ENCODE data around the gene OR5A2.

Gene OR5A2

GRCh38 chr11:59427068-59427382, 812 bp upstream of the OR5A2 start:
- Histone ChIP-seq H3K36me3 (ENCODE audit: control insufficient read depth in 2 of 2, insufficient read depth in 2 of 2, low read length in 2 of 2) (no peaks in the 10 kb centered on the region), H3K4me3 (ENCODE audit: low read length in 2 of 2) (no peak overlapping the region), H3K4me1 (ENCODE audit: control insufficient read depth, insufficient read depth, low read length) (no peaks in the 10 kb centered on the region), H3K9me3 (ENCODE audit: control insufficient read depth in 2 of 2, low read length in 2 of 2) (no peaks in the 10 kb centered on the region), H3K27me3 (ENCODE audit: control insufficient read depth in 1 of 2, insufficient read depth in 2 of 2, low read length in 2 of 2) (no peaks in the 10 kb centered on the region), H3K9ac (ENCODE audit: low read length in 2 of 2) (no peak overlapping the region), H3K27ac (ENCODE audit: low read length) (no peak overlapping the region)

DNA sequence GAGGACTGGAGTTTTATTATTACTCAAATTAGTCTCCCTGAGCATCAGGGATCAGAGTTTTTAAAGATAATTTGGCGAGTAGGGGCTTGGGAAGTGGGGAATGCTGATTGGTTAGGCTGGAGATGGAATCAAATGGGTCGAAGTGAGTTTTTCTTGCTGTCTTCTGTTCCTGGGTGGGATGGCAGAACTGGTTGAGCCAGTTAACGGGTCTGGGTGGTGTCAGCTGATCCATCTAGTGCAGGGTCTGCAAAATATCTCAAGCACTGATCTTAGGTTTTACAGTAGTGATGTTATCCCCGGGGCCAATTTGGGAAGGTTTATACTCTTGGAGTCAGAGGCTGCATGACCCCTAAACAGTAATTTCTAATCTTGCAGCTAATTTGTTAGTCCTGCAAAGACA, 1.1 kb downstream of the OR5A2 start:
- no peaks in the 10 kb centered on the region for H3K9me3 ChIP-seq (ENCODE audit: control insufficient read depth in 2 of 2, low read length in 2 of 2)
- no peak overlapping the region for H3K4me3 ChIP-seq (ENCODE audit: low read length in 2 of 2)
- H3K4me1 ChIP-seq (ENCODE audit: control insufficient read depth, insufficient read depth, low read length): no peaks in the 10 kb centered on the region
- H3K27ac ChIP-seq (ENCODE audit: low read length): no peak overlapping the region
- H3K27me3 ChIP-seq (ENCODE audit: control insufficient read depth in 1 of 2, insufficient read depth in 2 of 2, low read length in 2 of 2): no peaks in the 10 kb centered on the region
- H3K36me3 ChIP-seq (ENCODE audit: control insufficient read depth in 2 of 2, insufficient read depth in 2 of 2, low read length in 2 of 2): no peaks in the 10 kb centered on the region
- H3K9ac ChIP-seq (ENCODE audit: low read length in 2 of 2): no peak overlapping the region

- H3K36me3 ChIP-seq (ENCODE audit: control insufficient read depth in 2 of 2, insufficient read depth in 2 of 2, low read length in 2 of 2): no peaks in the 10 kb centered on the region
- no peak overlapping the region for H3K9ac ChIP-seq (ENCODE audit: low read length in 2 of 2)
- no peaks in the 10 kb centered on the region for H3K27me3 ChIP-seq (ENCODE audit: control insufficient read depth in 1 of 2, insufficient read depth in 2 of 2, low read length in 2 of 2)
- H3K9me3 ChIP-seq (ENCODE audit: control insufficient read depth in 2 of 2, low read length in 2 of 2): no peaks in the 10 kb centered on the region
- no peak overlapping the region for H3K27ac ChIP-seq (ENCODE audit: low read length)
- no peaks in the 10 kb centered on the region for H3K4me1 ChIP-seq (ENCODE audit: control insufficient read depth, insufficient read depth, low read length)
- H3K4me3 ChIP-seq (ENCODE audit: low read length in 2 of 2): no peak overlapping the region
Observed at GRCh38 chr11:59423835-59424234, 2.4 kb downstream of the OR5A2 start.

GRCh38 chr11:59418156-59418555, 8.1 kb downstream of the OR5A2 start:
- Histone ChIP-seq H3K9me3 (ENCODE audit: control insufficient read depth in 2 of 2, low read length in 2 of 2) (no peaks in the 10 kb centered on the region), H3K4me3 (ENCODE audit: low read length in 2 of 2) (no peak overlapping the region), H3K27ac (ENCODE audit: low read length) (no peak overlapping the region), H3K4me1 (ENCODE audit: control insufficient read depth, insufficient read depth, low read length) (no peaks in the 10 kb centered on the region), H3K9ac (ENCODE audit: low read length in 2 of 2) (no peak overlapping the region), H3K27me3 (ENCODE audit: control insufficient read depth in 1 of 2, insufficient read depth in 2 of 2, low read length in 2 of 2) (no peaks in the 10 kb centered on the region), H3K36me3 (ENCODE audit: control insufficient read depth in 2 of 2, insufficient read depth in 2 of 2, low read length in 2 of 2) (no peaks in the 10 kb centered on the region)

DNA sequence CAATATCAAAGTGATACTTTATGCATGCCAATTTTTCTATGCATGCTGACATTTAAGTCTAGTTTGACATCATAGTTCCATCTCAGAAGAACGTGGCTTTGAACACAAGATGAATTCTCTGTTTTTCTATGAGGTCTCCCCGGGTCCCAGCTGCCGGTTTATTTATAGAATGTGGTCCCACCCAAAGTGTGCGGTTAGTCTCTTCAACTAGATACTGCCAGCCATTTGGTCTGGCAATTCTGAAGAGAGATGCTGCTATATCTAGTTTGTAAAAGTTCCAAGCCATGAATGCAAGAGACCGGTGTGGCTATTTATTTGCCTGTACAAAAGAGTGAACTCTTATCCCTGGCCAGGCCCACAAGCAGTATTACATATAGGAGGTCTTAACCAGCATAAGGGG, 9.2 kb downstream of the OR5A2 start:
- Histone ChIP-seq H3K9me3 (ENCODE audit: control insufficient read depth in 2 of 2, low read length in 2 of 2) (no peaks in the 10 kb centered on the region), H3K9ac (ENCODE audit: low read length in 2 of 2) (no peak overlapping the region), H3K4me1 (ENCODE audit: control insufficient read depth, insufficient read depth, low read length) (no peaks in the 10 kb centered on the region)

GRCh38 chr11:59416613-59417012, 9.6 kb downstream of the OR5A2 start:
- H3K9me3 ChIP-seq (ENCODE audit: control insufficient read depth in 2 of 2, low read length in 2 of 2): no peaks in the 10 kb centered on the region
- H3K27me3 ChIP-seq (ENCODE audit: control insufficient read depth in 1 of 2, insufficient read depth in 2 of 2, low read length in 2 of 2): no peaks in the 10 kb centered on the region
- H3K4me3 ChIP-seq (ENCODE audit: low read length in 2 of 2): no peak overlapping the region
- H3K9ac ChIP-seq (ENCODE audit: low read length in 2 of 2): no peak overlapping the region
- no peaks in the 10 kb centered on the region for H3K36me3 ChIP-seq (ENCODE audit: control insufficient read depth in 2 of 2, insufficient read depth in 2 of 2, low read length in 2 of 2)
- H3K27ac ChIP-seq (ENCODE audit: low read length): no peak overlapping the region
- no peaks in the 10 kb centered on the region for H3K4me1 ChIP-seq (ENCODE audit: control insufficient read depth, insufficient read depth, low read length)

More for the DNA sequence above, 9.2 kb downstream of the OR5A2 start:
- H3K4me3 ChIP-seq (ENCODE audit: low read length in 2 of 2): no peak overlapping the region
- no peaks in the 10 kb centered on the region for H3K36me3 ChIP-seq (ENCODE audit: control insufficient read depth in 2 of 2, insufficient read depth in 2 of 2, low read length in 2 of 2)
- H3K27me3 ChIP-seq (ENCODE audit: control insufficient read depth in 1 of 2, insufficient read depth in 2 of 2, low read length in 2 of 2): no peaks in the 10 kb centered on the region
- no peak overlapping the region for H3K27ac ChIP-seq (ENCODE audit: low read length)

GRCh38 chr11:59415111-59415510, 11.1 kb downstream of the OR5A2 start:
- H3K27ac ChIP-seq (ENCODE audit: low read length): no peak overlapping the region
- H3K9ac ChIP-seq (ENCODE audit: low read length in 2 of 2): no peak overlapping the region
- no peaks in the 10 kb centered on the region for H3K4me1 ChIP-seq (ENCODE audit: control insufficient read depth, insufficient read depth, low read length)
- no peaks in the 10 kb centered on the region for H3K9me3 ChIP-seq (ENCODE audit: control insufficient read depth in 2 of 2, low read length in 2 of 2)
- no peak overlapping the region for H3K4me3 ChIP-seq (ENCODE audit: low read length in 2 of 2)
- no peaks in the 10 kb centered on the region for H3K27me3 ChIP-seq (ENCODE audit: control insufficient read depth in 1 of 2, insufficient read depth in 2 of 2, low read length in 2 of 2)
- H3K36me3 ChIP-seq (ENCODE audit: control insufficient read depth in 2 of 2, insufficient read depth in 2 of 2, low read length in 2 of 2): no peaks in the 10 kb centered on the region

DNA sequence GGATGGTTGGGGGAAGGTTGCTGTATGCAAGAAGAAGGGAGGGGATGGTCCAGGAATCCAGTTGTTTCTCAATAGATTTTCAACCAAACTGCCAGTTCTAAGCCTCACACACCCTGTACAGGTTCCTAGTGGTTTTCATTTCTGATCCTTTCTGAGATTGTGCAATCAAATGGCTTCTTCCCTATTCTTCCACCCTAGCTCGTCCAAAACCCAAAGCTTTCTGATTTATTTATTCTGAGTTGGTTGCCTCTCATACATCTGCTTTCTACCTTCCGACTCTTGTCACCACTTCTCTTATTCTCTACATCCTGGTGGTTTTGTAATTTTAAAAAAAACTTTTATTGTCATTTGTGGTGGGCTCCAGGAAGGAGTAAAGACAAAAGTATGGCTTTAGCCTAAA, 12.6 kb downstream of the OR5A2 start:
- no peaks in the 10 kb centered on the region for H3K36me3 ChIP-seq (ENCODE audit: control insufficient read depth in 2 of 2, insufficient read depth in 2 of 2, low read length in 2 of 2)
- no peaks in the 10 kb centered on the region for H3K4me1 ChIP-seq (ENCODE audit: control insufficient read depth, insufficient read depth, low read length)
- no peak overlapping the region for H3K9ac ChIP-seq (ENCODE audit: low read length in 2 of 2)
- H3K4me3 ChIP-seq (ENCODE audit: low read length in 2 of 2): no peak overlapping the region
- H3K9me3 ChIP-seq (ENCODE audit: control insufficient read depth in 2 of 2, low read length in 2 of 2): no peaks in the 10 kb centered on the region
- no peak overlapping the region for H3K27ac ChIP-seq (ENCODE audit: low read length)
- H3K27me3 ChIP-seq (ENCODE audit: control insufficient read depth in 1 of 2, insufficient read depth in 2 of 2, low read length in 2 of 2): no peaks in the 10 kb centered on the region

GRCh38 chr11:59403546-59403945, 22.7 kb downstream of the OR5A2 start:
- Histone ChIP-seq H3K9ac (ENCODE audit: low read length in 2 of 2) (no peak overlapping the region), H3K9me3 (ENCODE audit: control insufficient read depth in 2 of 2, low read length in 2 of 2) (no peaks in the 10 kb centered on the region), H3K4me1 (ENCODE audit: control insufficient read depth, insufficient read depth, low read length) (no peaks in the 10 kb centered on the region), H3K27me3 (ENCODE audit: control insufficient read depth in 1 of 2, insufficient read depth in 2 of 2, low read length in 2 of 2) (no peaks in the 10 kb centered on the region), H3K4me3 (ENCODE audit: low read length in 2 of 2) (no peak overlapping the region), H3K36me3 (ENCODE audit: control insufficient read depth in 2 of 2, insufficient read depth in 2 of 2, low read length in 2 of 2) (no peaks in the 10 kb centered on the region), H3K27ac (ENCODE audit: low read length) (no peak overlapping the region)

GRCh38 chr11:59401262-59401552, 25.0 kb downstream of the OR5A2 start:
- Histone ChIP-seq H3K36me3 (ENCODE audit: control insufficient read depth in 2 of 2, insufficient read depth in 2 of 2, low read length in 2 of 2) (no peaks in the 10 kb centered on the region), H3K4me3 (ENCODE audit: low read length in 2 of 2) (no peak overlapping the region), H3K27me3 (ENCODE audit: control insufficient read depth in 1 of 2, insufficient read depth in 2 of 2, low read length in 2 of 2) (no peaks in the 10 kb centered on the region), H3K9me3 (ENCODE audit: control insufficient read depth in 2 of 2, low read length in 2 of 2) (no peaks in the 10 kb centered on the region), H3K27ac (ENCODE audit: low read length) (no peak overlapping the region), H3K9ac (ENCODE audit: low read length in 2 of 2) (no peak overlapping the region), H3K4me1 (ENCODE audit: control insufficient read depth, insufficient read depth, low read length) (no peaks in the 10 kb centered on the region)

DNA sequence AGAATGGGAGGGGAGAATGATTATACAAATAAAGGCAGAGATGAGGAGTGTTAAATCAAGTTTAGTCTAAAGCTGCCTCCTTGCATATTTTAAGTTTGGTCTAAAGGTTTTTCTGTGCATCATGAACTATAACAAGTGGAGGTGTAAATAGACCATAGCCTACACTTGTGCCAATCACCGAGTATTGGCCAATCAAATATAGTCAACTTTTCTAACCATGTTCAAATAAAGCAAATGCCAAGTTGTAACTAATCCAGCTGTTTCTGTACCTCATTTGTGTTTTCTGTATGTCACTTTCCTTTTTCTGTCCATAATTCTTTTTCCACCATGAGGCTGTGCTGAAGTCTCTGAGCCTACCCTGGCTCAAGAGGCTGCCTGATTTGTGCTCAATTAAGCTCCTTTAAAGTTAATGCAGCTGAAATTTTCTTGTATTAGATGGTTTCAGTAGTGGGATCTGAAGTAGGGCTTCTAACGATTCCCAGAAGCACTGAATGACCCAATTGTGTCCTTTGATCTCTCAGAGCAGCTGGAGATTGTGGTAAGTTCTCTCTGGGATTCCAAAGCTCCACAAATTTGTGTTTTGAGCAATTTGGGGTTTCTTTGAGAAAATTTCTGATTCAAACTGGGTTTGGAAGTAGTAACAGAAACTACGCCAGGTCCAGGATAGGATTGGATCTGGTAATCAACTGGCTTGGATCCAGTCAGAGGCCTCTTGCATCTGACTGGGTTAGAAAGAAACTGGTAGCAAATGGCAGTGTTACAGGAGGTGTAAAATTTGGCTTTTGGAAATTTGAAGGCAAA, 25.6 kb downstream of the OR5A2 start:
- no peak overlapping the region for H3K9ac ChIP-seq (ENCODE audit: low read length in 2 of 2)
- no peaks in the 10 kb centered on the region for H3K9me3 ChIP-seq (ENCODE audit: control insufficient read depth in 2 of 2, low read length in 2 of 2)
- H3K27me3 ChIP-seq (ENCODE audit: control insufficient read depth in 1 of 2, insufficient read depth in 2 of 2, low read length in 2 of 2): no peaks in the 10 kb centered on the region
- H3K4me1 ChIP-seq (ENCODE audit: control insufficient read depth, insufficient read depth, low read length): no peaks in the 10 kb centered on the region
- H3K27ac ChIP-seq (ENCODE audit: low read length): no peak overlapping the region
- H3K4me3 ChIP-seq (ENCODE audit: low read length in 2 of 2): no peak overlapping the region
- H3K36me3 ChIP-seq (ENCODE audit: control insufficient read depth in 2 of 2, insufficient read depth in 2 of 2, low read length in 2 of 2): no peaks in the 10 kb centered on the region

All from stomach smooth muscle (tissue), 2 donors.